Measurements from ENCODE around the gene ETFA.
A peak's percentile ranks its signal among the peaks of the same experiment; 100 is the strongest.

The ETFA gene

GRCh38 chr15:76353023-76353577 is 41.8 kb upstream of the ETFA start:
- TF ChIP-seq CTCF (IDR thresholded peaks at IDR 0.05; ENCODE audit: borderline replicate concordance, insufficient read depth, low read depth, low read length) = no peak
- no peak overlapping the region for H3K4me3 ChIP-seq (ENCODE audit: low read depth, low read length)

GRCh38 chr15:76349301-76350070 is 38.2 kb upstream of the ETFA start:
- TF ChIP-seq CTCF (IDR thresholded peaks at IDR 0.05; ENCODE audit: borderline replicate concordance, insufficient read depth, low read depth, low read length) = no peak
- no peak overlapping the region for H3K4me3 ChIP-seq (ENCODE audit: low read depth, low read length)

GRCh38 chr15:76347482-76348055 is 36.3 kb upstream of the ETFA start:
- no peak for TF ChIP-seq CTCF (IDR thresholded peaks at IDR 0.05; ENCODE audit: borderline replicate concordance, insufficient read depth, low read depth, low read length)
- H3K4me3 ChIP-seq (ENCODE audit: low read depth, low read length) = no peak overlapping the region

GRCh38 chr15:76346669-76347481 is 35.6 kb upstream of the ETFA start:
- no peak for TF ChIP-seq CTCF (IDR thresholded peaks at IDR 0.05; ENCODE audit: borderline replicate concordance, insufficient read depth, low read depth, low read length)
- peak overlapping the region; percentile 57 for H3K4me3 ChIP-seq (ENCODE audit: low read depth, low read length)

GRCh38 chr15:76345880-76346668 is 34.8 kb upstream of the ETFA start:
- H3K4me3 ChIP-seq (ENCODE audit: low read depth, low read length) = peak overlapping the region; percentile 57
- no peak for TF ChIP-seq CTCF (IDR thresholded peaks at IDR 0.05; ENCODE audit: borderline replicate concordance, insufficient read depth, low read depth, low read length)

GRCh38 chr15:76345583-76345879 is 34.3 kb upstream of the ETFA start:
- TF ChIP-seq CTCF (IDR thresholded peaks at IDR 0.05; ENCODE audit: borderline replicate concordance, insufficient read depth, low read depth, low read length) = no peak
- H3K4me3 ChIP-seq (ENCODE audit: low read depth, low read length) = peak overlapping the region; percentile 57
